GM10248 (cell line): ENCODE measurements around the gene ANAPC5.
"Not testable (repeated sequence)": the region's sequence is repeated elsewhere in the genome, so short reads cannot be mapped to it uniquely, and the experiment has no call there.

Source experiments
- CTCF ChIA-PET: fragments of 300-600 bp; sonication (Branson Sonifier 250); formaldehyde crosslinking; extraction: SDS; loops from one replicate; lab custom pipeline; 2021; ENCODE audit warnings: antibody characterized with exemption; lab: Yijun Ruan, JAX
- POLR2A ChIA-PET: fragments of 350-650 bp; sonication (Branson Sonifier 250); formaldehyde crosslinking; extraction: SDS; loops from one replicate; lab custom pipeline; 2020; ENCODE audit warnings: antibody characterized with exemption; lab: Yijun Ruan, JAX
- DNase-seq: peaks from one replicate; pipeline ENCODE4 v3.0.0; 2012; ENCODE audit errors: extremely low spot score
- TF ChIP-seq, protein P1 (sequence below): IDR thresholded peaks from 2 replicates; pipeline ENCODE4 v1.5.1; 2012; ENCODE audit warnings: mild to moderate bottlenecking, low read depth; ENCODE audit errors: extremely low read depth, missing control alignments, control extremely low read depth

The ANAPC5 gene

DNA sequence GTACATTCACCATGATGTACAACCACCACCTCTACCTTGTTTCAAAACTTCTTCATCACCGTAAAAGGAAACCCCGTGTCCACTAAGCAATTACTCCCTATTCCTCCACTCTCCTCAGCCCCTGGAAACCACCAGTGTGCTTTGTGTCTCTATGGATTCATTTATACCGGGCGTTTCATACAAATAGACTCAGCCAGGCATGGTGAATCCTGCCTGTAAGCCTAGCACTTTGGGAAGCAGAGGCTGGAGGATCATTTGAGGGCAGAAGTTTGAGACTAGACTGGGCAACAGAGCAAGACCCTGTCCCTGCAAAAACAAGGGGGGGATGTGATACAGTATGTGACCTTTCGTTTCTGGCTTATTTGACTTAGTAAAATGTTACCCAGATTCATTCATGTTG is 26.5 kb upstream of the ANAPC5 start:
- TF ChIP-seq, protein P1, sequence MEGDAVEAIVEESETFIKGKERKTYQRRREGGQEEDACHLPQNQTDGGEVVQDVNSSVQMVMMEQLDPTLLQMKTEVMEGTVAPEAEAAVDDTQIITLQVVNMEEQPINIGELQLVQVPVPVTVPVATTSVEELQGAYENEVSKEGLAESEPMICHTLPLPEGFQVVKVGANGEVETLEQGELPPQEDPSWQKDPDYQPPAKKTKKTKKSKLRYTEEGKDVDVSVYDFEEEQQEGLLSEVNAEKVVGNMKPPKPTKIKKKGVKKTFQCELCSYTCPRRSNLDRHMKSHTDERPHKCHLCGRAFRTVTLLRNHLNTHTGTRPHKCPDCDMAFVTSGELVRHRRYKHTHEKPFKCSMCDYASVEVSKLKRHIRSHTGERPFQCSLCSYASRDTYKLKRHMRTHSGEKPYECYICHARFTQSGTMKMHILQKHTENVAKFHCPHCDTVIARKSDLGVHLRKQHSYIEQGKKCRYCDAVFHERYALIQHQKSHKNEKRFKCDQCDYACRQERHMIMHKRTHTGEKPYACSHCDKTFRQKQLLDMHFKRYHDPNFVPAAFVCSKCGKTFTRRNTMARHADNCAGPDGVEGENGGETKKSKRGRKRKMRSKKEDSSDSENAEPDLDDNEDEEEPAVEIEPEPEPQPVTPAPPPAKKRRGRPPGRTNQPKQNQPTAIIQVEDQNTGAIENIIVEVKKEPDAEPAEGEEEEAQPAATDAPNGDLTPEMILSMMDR, result no peak
- CTCF ChIA-PET, result no interaction called here
- POLR2A ChIA-PET, result no interaction called here
- no peak for DNase-seq

DNA sequence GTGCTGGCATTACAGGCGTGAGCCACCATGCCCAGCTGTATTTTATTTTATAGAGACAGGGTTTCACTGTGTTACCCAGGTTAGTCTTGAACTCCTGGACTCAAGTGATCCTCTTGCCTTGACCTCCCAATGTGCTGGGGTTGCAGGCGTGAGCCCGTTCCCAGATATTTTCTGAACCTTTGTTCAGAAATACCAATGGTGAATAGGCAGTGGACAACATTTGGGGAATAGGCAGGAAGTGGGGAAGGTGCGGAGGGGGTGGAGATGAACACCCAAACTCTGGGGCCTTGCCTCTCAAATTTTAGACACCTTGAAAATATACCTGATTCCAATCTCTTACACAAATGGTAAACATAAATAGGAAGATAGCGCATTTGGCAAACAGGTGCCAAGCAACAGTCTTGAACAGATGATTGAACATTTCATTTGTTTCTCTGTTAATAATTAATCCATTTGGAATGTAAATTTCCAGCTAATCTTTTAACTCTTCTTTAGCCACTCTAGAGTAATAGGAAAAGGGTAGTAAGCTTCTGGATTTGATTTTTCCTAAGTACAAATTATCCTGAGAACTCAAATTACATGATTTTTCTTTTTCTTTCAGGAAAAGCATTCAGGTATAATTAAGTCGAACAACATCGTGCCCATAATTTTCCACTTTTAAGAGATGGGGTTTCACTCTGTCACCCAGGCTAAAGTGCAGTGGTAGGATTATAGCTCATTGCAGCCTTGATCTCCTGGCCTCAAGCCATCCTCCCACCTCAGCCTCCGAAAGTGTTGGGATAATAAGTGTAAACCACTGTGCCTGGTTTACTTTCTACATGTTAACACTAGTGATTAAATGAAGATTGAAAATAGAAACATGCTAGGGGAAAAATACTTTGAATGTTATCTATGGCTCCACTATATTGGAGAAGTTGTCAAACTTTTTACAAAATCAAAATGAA is 24.8 kb upstream of the ANAPC5 start:
- ChIA-PET CTCF (interaction anchor here (1.1 to 1.4 kb wide), 2 partner anchors 10 to 25 kb away, joined by 3 to 4 read pairs; no protein-coding TSS in a partner anchor), POLR2A (no interaction called here)
- DNase-seq, result no peak
- TF ChIP-seq, protein P1, result no peak

DNA sequence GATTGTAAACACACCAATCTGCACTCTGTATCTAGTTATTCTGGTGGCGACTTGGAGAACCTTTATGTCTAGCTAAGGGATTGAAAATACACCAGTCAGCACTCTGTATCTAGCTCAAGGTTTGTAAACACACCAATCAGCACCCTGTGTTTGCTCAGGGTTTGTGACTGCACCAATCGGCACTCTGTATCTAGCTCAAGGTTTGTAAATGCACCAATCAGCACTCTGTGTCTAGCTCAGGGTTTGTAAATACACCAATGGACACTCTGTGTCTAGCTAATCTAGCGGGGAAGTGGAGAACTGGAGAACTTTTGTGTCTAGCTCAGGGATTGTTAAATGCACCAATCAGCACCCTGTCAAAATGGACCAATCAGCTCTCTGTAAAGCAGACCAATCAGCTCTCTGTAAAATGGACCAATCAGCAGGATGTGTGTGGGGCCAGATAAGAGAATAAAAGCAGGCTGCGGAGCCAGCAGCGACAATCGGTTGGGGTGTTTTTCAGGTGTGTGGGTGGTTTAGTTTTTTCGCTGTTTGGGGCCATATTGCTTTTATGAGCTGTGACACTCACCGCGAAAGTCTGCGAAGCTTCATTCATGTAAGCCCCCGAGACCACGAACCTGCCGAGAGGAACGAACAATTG is 22.9 kb upstream of the ANAPC5 start:
- DNase-seq, POLR2A ChIA-PET: not testable (repeated sequence)
- CTCF ChIA-PET, result interaction anchor here (0.9 to 1.2 kb wide), 3 partner anchors 40 to 78 kb away, joined by 3 to 4 read pairs (median 4); no protein-coding TSS in a partner anchor

DNA sequence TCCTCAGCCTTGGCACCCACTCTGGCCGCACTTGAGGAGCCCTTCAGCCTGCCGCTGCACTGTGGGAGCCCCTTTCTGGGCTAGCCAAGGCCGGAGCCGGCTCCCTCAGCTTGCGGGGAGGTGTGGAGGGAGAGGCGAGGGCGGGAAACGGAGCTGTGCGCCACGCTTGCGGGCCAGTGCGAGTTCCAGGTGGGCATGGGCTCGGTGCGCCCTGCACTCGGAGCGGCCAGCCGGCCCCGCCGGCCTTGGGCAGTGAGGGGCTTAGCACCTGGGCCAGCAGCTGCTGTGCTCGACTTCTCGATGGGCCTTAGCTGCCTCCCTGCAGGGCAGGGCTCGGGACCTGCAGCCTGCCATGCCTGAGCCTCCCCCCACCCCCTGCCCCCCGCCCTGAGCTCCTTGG is 22.1 kb upstream of the ANAPC5 start:
- POLR2A ChIA-PET, DNase-seq: not testable (repeated sequence)
- CTCF ChIA-PET, result interaction anchor here (0.9 to 1.2 kb wide), 2 partner anchors 39 to 40 kb away, joined by 4 read pairs; no protein-coding TSS in a partner anchor

DNA sequence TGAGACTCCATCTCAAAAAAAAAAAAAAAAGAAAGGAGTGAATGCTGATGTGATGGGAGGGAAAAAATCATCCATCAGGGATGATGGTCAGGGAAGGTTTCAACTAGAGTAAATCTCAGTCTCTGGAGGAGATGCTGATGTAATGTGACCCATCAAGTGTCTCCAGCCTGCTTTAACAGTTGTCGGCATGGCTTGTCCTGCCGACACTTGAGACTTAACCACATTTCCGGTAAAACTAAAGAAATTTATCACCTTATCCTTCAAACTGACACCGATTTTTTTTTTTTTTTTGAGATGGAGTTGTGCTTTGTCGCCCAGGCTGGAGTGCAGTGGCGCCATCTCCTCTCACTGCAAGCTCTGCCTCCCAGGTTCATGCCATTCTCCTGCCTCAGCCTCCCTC is 21.5 kb upstream of the ANAPC5 start:
- DNase-seq, result no peak
- TF ChIP-seq, protein P1, result no peak
- ChIA-PET POLR2A (no interaction called here), CTCF (no interaction called here)

DNA sequence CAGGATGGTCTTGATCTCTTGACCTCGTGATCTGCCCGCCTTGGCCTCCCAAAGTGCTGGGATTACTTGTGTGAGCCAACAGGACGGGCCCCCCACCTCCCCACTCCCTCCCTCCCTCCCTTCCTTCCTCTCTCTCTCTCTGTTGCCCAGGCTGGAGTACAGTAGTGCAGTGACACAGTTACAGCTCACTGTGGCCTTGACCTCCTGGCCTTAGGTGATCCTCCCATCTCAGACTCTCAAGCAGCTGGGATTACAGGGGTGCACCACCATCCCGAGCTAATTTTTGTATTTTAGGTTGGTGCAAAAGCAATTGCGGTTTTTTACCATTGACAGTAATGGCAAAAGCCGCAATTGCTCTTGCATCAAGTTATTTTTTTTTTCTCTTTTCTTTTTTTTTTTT is 19.2 kb upstream of the ANAPC5 start:
- TF ChIP-seq, protein P1, result no peak
- no peak for DNase-seq
- CTCF ChIA-PET, result interaction anchor here (1.3 to 1.4 kb wide), 2 partner anchors 38 to 72 kb away, joined by 4 to 5 read pairs; no protein-coding TSS in a partner anchor
- POLR2A ChIA-PET, result no interaction called here

DNA sequence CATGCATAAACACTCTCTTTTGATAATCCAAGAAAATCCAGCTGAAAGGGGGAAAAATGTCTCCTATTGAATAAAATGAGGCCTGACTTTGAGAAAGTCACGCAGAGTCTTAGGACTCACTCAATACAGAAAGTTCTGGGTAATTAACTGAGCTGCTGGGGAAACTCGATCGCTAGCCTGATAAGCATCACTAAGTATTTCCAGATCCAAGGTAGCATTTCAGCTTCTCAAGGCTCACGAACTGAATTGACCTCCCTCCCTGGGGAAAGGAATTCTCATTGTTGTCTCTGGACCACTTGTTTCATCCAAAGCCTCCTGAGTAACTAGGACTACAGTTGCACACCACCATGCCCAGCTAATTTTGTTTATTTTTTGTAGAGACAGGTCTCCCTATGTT is 13.8 kb upstream of the ANAPC5 start:
- TF ChIP-seq, protein P1, result no peak
- ChIA-PET POLR2A (no interaction called here), CTCF (interaction anchor here (1.0 to 1.1 kb wide), 2 partner anchors 37 to 38 kb away, joined by 3 read pairs; no protein-coding TSS in a partner anchor)
- no peak for DNase-seq
